Kidney epithelial cell (primary cell): ENCODE results near the gene PACSIN1. TPM values are rescaled to one million over a fixed set of nuclear protein-coding genes. Genes with fewer than 3 reads are reported as not detected.
A peak's percentile ranks its signal among the peaks of the same experiment; 100 is the strongest.

Experiments used
- DNase-seq: peaks from one replicate; pipeline ENCODE4 v3.0.0-alpha.2; 2010; ENCODE audit warnings: low read depth
- H3K27me3 ChIP-seq: 2 replicates; pipeline ENCODE4 v1.6.0; 2011; ENCODE audit warnings: low read length; ENCODE audit not compliant: control insufficient read depth, insufficient read depth
- H3K36me3 ChIP-seq: 2 replicates; pipeline ENCODE4 v1.5.1; 2011; ENCODE audit warnings: low read length; ENCODE audit not compliant: control insufficient read depth, insufficient read depth
- H3K4me3 ChIP-seq: 2 replicates; pipeline ENCODE4 v1.5.1; 2011; ENCODE audit warnings: low read depth, mild to moderate bottlenecking, control low read depth, low read length
- total RNA-seq: library from RNA; depleted of rRNA; stranded (reverse); fragments of >200 nt; gene quantifications from 2 replicates; pipeline ENCODE4 v1.2.3, GENCODE V29; 2015
- TF ChIP-seq, protein P1 (sequence below): IDR thresholded peaks from 2 replicates; pipeline ENCODE4 v1.5.1; 2011; ENCODE audit warnings: mild to moderate bottlenecking, moderate library complexity, low read length, control low read depth, inconsistent platforms; ENCODE audit not compliant: insufficient read depth, poor library complexity, severe bottlenecking

The PACSIN1 gene
- total RNA-seq, 1 donor from 2014 or later = 0.04 TPM

- H3K36me3 ChIP-seq = no peaks in the 10 kb centered on the region
- peak; percentile 63 for DNase-seq
- TF ChIP-seq, protein P1, sequence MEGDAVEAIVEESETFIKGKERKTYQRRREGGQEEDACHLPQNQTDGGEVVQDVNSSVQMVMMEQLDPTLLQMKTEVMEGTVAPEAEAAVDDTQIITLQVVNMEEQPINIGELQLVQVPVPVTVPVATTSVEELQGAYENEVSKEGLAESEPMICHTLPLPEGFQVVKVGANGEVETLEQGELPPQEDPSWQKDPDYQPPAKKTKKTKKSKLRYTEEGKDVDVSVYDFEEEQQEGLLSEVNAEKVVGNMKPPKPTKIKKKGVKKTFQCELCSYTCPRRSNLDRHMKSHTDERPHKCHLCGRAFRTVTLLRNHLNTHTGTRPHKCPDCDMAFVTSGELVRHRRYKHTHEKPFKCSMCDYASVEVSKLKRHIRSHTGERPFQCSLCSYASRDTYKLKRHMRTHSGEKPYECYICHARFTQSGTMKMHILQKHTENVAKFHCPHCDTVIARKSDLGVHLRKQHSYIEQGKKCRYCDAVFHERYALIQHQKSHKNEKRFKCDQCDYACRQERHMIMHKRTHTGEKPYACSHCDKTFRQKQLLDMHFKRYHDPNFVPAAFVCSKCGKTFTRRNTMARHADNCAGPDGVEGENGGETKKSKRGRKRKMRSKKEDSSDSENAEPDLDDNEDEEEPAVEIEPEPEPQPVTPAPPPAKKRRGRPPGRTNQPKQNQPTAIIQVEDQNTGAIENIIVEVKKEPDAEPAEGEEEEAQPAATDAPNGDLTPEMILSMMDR = no peak
- H3K4me3 ChIP-seq = peak overlapping the region; percentile 28
- H3K27me3 ChIP-seq = peaks cover 5% of the 10 kb centered on the region
These were observed 65.8 kb downstream of the PACSIN1 start for GRCh38 chr6:34531580-34532201.

DNA sequence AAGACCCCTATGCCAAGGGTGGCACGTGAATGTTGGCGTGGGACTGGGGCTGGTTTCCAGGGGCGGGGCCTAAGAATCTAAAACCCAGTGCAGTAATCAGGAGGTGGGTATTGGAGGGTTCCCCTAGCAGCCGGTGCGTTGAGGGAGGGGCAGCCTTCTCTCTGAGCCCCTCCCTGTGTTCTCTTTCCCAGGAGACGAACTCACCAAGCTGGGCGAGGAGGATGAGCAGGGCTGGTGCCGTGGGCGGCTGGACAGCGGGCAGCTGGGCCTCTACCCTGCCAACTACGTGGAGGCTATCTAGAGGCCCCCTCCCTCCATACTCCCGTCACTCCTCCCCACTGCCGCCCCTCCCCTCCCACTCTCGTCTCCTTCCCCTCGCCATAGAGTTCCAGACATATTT is 66.4 kb downstream of the PACSIN1 start:
- TF ChIP-seq, protein P1 = no peak
- Histone ChIP-seq H3K27me3 (peaks cover 5% of the 10 kb centered on the region), H3K4me3 (peak overlapping the region; percentile 23), H3K36me3 (no peaks in the 10 kb centered on the region)
- no peak for DNase-seq

GRCh38 chr6:34534146-34534545 is 68.3 kb downstream of the PACSIN1 start:
- DNase-seq = no peak
- TF ChIP-seq, protein P1 = no peak
- H3K36me3 ChIP-seq = no peaks in the 10 kb centered on the region
- H3K27me3 ChIP-seq = peaks cover 5% of the 10 kb centered on the region
- H3K4me3 ChIP-seq = no peak overlapping the region

- TF ChIP-seq, protein P1 = no peak
- no peak overlapping the region for H3K4me3 ChIP-seq
- no peaks in the 10 kb centered on the region for H3K36me3 ChIP-seq
- no peak for DNase-seq
- peaks cover 2% of the 10 kb centered on the region for H3K27me3 ChIP-seq
These were observed 68.8 kb downstream of the PACSIN1 start for GRCh38 chr6:34534656-34535055.

DNA sequence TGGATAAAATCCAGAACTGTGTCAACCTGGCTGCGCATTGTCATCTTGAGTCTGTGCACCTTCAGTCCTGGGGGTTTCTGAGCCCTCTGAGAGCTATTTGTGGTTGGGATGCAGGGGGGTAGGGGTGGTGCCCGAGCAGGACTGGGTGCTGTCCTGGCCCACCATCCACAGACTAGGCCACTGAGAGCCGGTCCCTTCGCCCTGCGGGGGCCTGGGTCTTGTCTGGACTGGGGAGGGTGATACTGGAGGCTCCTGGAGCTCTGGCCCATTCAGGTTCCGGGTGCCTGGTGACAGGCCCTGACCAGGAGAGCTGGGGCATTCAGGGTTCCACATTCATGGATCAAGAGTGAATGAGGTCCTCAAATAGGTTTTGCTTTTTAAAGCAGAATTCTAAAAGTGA is 69.3 kb downstream of the PACSIN1 start:
- no peaks in the 10 kb centered on the region for H3K27me3 ChIP-seq
- no peak for DNase-seq
- H3K4me3 ChIP-seq = no peak overlapping the region
- TF ChIP-seq, protein P1 = no peak
- H3K36me3 ChIP-seq = no peaks in the 10 kb centered on the region

GRCh38 chr6:34535646-34536045 is 69.8 kb downstream of the PACSIN1 start:
- H3K36me3 ChIP-seq = no peaks in the 10 kb centered on the region
- H3K27me3 ChIP-seq = no peaks in the 10 kb centered on the region
- no peak overlapping the region for H3K4me3 ChIP-seq
- TF ChIP-seq, protein P1 = no peak
- DNase-seq = no peak
